Hepatocyte (in vitro differentiated cells): ENCODE data around the gene MORN4. TPM values are rescaled to one million over a fixed set of nuclear protein-coding genes. Genes with fewer than 3 reads are reported as not detected.

Experiments
- DNase-seq: peaks from one replicate; pipeline ENCODE4 v3.0.0-alpha.2; 2016; ENCODE audit warnings: low spot score
- H2AFZ ChIP-seq: fragments of 200-600 bp; sonication (generic); 2 replicates; pipeline ENCODE4 v1.6.0; 2016; ENCODE audit warnings: antibody characterized with exemption, mild to moderate bottlenecking
- H3K27ac ChIP-seq: fragments of 200-600 bp; sonication (generic); 2 replicates; pipeline ENCODE4 v1.5.1; 2016; ENCODE audit warnings: mild to moderate bottlenecking
- H3K27me3 ChIP-seq: fragments of 200-600 bp; sonication (generic); 2 replicates; pipeline ENCODE4 v1.6.1; 2016
- H3K36me3 ChIP-seq: fragments of 200-600 bp; sonication (generic); replicated peaks from 2 replicates; pipeline ENCODE4 v1.5.1; 2016; ENCODE audit warnings: low read depth; ENCODE audit not compliant: insufficient read depth
- H3K4me1 ChIP-seq: fragments of 200-600 bp; sonication (generic); 2 replicates; pipeline ENCODE4 v1.5.1; 2016; ENCODE audit warnings: mild to moderate bottlenecking, moderate library complexity; ENCODE audit not compliant: insufficient read depth
- H3K4me2 ChIP-seq: fragments of 200-600 bp; sonication (generic); 2 replicates; pipeline ENCODE4 v1.6.0; 2016
- H3K4me3 ChIP-seq: fragments of 200-600 bp; sonication (generic); 2 replicates; pipeline ENCODE4 v1.5.1; 2016; ENCODE audit warnings: mild to moderate bottlenecking
- H3K79me2 ChIP-seq: fragments of 200-600 bp; sonication (generic); 2 replicates; pipeline ENCODE4 v1.6.0; 2017; ENCODE audit warnings: mild to moderate bottlenecking
- H3K9me2 ChIP-seq: fragments of 200-600 bp; sonication (generic); replicated peaks from 2 replicates; pipeline ENCODE4 v1.6.0; 2017; ENCODE audit warnings: mild to moderate bottlenecking; ENCODE audit not compliant: insufficient read depth
- H3K9me3 ChIP-seq: fragments of 200-600 bp; sonication (generic); 2 replicates; pipeline ENCODE4 v1.5.1; 2016; ENCODE audit warnings: low read depth, mild to moderate bottlenecking
- H4K20me1 ChIP-seq: fragments of 200-600 bp; sonication (generic); 2 replicates; pipeline ENCODE4 v1.6.0; 2016; ENCODE audit warnings: mild to moderate bottlenecking; ENCODE audit not compliant: insufficient read depth, poor library complexity, severe bottlenecking
- EZH2 ChIP-seq: fragments of 200-600 bp; sonication (generic); IDR thresholded peaks from 2 replicates; pipeline ENCODE4 v1.6.1; 2016; ENCODE audit warnings: antibody characterized with exemption, mild to moderate bottlenecking, borderline replicate concordance
- EZH2phosphoT487 ChIP-seq: fragments of 200-600 bp; sonication (generic); IDR thresholded peaks from one replicate; pipeline ENCODE4 v1.6.1; 2018; ENCODE audit warnings: antibody characterized with exemption, mild to moderate bottlenecking, low read depth, moderate library complexity; ENCODE audit not compliant: unreplicated experiment, severe bottlenecking
- WGBS: methylation state at CpG from one replicate; pipeline ENCODE4 v1.1.6; 2016; ENCODE audit warnings: low lambda C conversion rate; ENCODE audit errors: missing lambda C conversion rate; 5-methylcytosine and 5-hydroxymethylcytosine counted together
- polyA plus RNA-seq: library from polyadenylated mRNA; unstranded; fragments of >200 nt; fragmentation: Nextera tagmentation; extraction: Ambion mirVana; gene quantifications from 2 replicates; pipeline ENCODE4 v1.2.1, GENCODE V29; 2016
- total RNA-seq: library from RNA; depleted of rRNA; stranded (reverse); fragments of >200 nt; gene quantifications from 2 replicates; pipeline ENCODE4 v1.2.3, GENCODE V29; 2014
- TF ChIP-seq, protein P1 (sequence below): fragments of 200-600 bp; sonication (generic); IDR thresholded peaks from 2 replicates; pipeline ENCODE4 v1.5.1; 2016; ENCODE audit warnings: antibody characterized with exemption, mild to moderate bottlenecking; ENCODE audit not compliant: poor library complexity

The MORN4 gene
- total and polyA plus RNA-seq, 2 experiments from 2014 or later, result 8.5 to 15.6 TPM

- TF ChIP-seq, protein P1, sequence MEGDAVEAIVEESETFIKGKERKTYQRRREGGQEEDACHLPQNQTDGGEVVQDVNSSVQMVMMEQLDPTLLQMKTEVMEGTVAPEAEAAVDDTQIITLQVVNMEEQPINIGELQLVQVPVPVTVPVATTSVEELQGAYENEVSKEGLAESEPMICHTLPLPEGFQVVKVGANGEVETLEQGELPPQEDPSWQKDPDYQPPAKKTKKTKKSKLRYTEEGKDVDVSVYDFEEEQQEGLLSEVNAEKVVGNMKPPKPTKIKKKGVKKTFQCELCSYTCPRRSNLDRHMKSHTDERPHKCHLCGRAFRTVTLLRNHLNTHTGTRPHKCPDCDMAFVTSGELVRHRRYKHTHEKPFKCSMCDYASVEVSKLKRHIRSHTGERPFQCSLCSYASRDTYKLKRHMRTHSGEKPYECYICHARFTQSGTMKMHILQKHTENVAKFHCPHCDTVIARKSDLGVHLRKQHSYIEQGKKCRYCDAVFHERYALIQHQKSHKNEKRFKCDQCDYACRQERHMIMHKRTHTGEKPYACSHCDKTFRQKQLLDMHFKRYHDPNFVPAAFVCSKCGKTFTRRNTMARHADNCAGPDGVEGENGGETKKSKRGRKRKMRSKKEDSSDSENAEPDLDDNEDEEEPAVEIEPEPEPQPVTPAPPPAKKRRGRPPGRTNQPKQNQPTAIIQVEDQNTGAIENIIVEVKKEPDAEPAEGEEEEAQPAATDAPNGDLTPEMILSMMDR, result no peak
- TF ChIP-seq EZH2 (no peak), EZH2phosphoT487 (no peak)
- no peaks in the 10 kb centered on the region for H3K9me3 ChIP-seq
- H3K36me3 ChIP-seq, result no peaks in the 10 kb centered on the region
- H4K20me1 ChIP-seq, result no peaks in the 10 kb centered on the region
- H3K27ac ChIP-seq, result no peak overlapping the region
- H3K9me2 ChIP-seq, result no peaks in the 10 kb centered on the region
- DNase-seq, result no peak
- H3K27me3 ChIP-seq, result no peaks in the 10 kb centered on the region
- 96% methylated on average over 15 of the region's 15 CpGs for WGBS
- peaks cover 13% of the 10 kb centered on the region for H3K4me1 ChIP-seq
- H3K4me2 ChIP-seq, result no peak overlapping the region
- no peak overlapping the region for H3K4me3 ChIP-seq
- H3K79me2 ChIP-seq, result no peaks in the 10 kb centered on the region
- H2AFZ ChIP-seq, result no peak overlapping the region
Measured at GRCh38 chr10:97567891-97568290, 65.4 kb downstream of the MORN4 start.

DNA sequence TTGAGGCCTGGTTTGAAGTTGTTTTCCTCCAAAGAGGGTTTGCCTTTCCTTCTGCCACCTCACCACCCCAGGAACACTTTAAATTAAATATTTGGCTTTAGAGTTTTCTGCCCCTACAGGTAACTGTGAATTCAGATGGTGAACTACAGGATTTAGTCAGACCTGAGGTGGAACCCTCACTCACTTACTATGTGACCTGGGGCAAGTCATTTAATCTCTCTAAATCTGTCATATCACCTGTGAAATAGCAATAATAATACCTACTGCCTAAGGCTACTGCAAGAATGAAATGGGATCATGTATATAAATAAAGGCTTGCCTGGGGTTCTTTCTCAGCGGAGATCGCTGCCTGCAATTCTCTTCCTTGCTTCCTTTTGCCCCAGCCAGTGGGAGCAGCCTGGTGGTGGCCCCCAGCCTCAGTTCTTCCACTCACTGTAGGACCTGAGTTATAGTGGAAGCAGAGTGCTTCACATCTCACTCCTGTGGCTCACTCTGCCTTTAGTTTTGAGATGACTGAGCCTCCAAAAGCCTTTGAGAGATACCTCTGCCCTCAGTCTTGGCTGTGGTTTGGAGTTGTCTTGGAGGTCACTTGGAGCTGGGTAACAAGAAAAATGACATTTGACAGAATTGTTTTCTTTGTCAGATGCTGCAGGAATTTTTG, 66.8 kb downstream of the MORN4 start:
- no peak overlapping the region for H3K4me3 ChIP-seq
- no peak for DNase-seq
- no peaks in the 10 kb centered on the region for H3K27me3 ChIP-seq
- no peak overlapping the region for H3K4me2 ChIP-seq
- no peak overlapping the region for H2AFZ ChIP-seq
- no peaks in the 10 kb centered on the region for H3K9me3 ChIP-seq
- H3K9me2 ChIP-seq, result no peaks in the 10 kb centered on the region
- TF ChIP-seq EZH2phosphoT487, result no peak
- no peaks in the 10 kb centered on the region for H3K36me3 ChIP-seq
- no peaks in the 10 kb centered on the region for H3K79me2 ChIP-seq
- H3K27ac ChIP-seq, result no peak overlapping the region
- 87% methylated on average over 2 of the region's 2 CpGs for WGBS
- peaks cover 4% of the 10 kb centered on the region for H3K4me1 ChIP-seq
- H4K20me1 ChIP-seq, result no peaks in the 10 kb centered on the region

GRCh38 chr10:97564776-97565175, 68.5 kb downstream of the MORN4 start:
- no peaks in the 10 kb centered on the region for H3K27me3 ChIP-seq
- H4K20me1 ChIP-seq, result no peaks in the 10 kb centered on the region
- TF ChIP-seq, protein P1, result no peak
- no peak for TF ChIP-seq EZH2
- 86% methylated on average over 4 of the region's 4 CpGs for WGBS
- DNase-seq, result no peak
- no peak overlapping the region for H3K4me2 ChIP-seq
- no peaks in the 10 kb centered on the region for H3K36me3 ChIP-seq
- no peaks in the 10 kb centered on the region for H3K9me3 ChIP-seq
- no peak overlapping the region for H3K27ac ChIP-seq
- H3K4me3 ChIP-seq, result no peak overlapping the region
- H3K79me2 ChIP-seq, result no peaks in the 10 kb centered on the region
- no peak overlapping the region for H2AFZ ChIP-seq
- no peaks in the 10 kb centered on the region for H3K9me2 ChIP-seq
- H3K4me1 ChIP-seq, result no peaks in the 10 kb centered on the region

Other genes starting within 250 kb of the MORN4 start
- gene RRP12, start 232.2 kb downstream of the MORN4 start, total RNA-seq, result 8.5 and 10.6 TPM in 2 replicates
- 19.6 and 20.6 TPM in 2 replicates for gene RRP12, start 232.2 kb downstream of the MORN4 start, polyA plus RNA-seq
- 204 and 214 TPM in 2 replicates for gene PGAM1, start 207.3 kb downstream of the MORN4 start, total RNA-seq
- gene PGAM1, start 207.3 kb downstream of the MORN4 start, polyA plus RNA-seq, result 239 and 254 TPM in 2 replicates
- gene EXOSC1, start 187.5 kb downstream of the MORN4 start, total RNA-seq, result 34.7 and 40.0 TPM in 2 replicates
- gene EXOSC1, start 187.5 kb downstream of the MORN4 start, polyA plus RNA-seq, result 39.1 and 51.7 TPM in 2 replicates
- 54.4 and 57.0 TPM in 2 replicates for gene ZDHHC16, start 187.3 kb downstream of the MORN4 start, total RNA-seq
- 81.9 and 86.8 TPM in 2 replicates for gene ZDHHC16, start 187.3 kb downstream of the MORN4 start, polyA plus RNA-seq
- gene MMS19, start 135.1 kb downstream of the MORN4 start, total RNA-seq, result 68.6 and 73.6 TPM in 2 replicates
- 58.4 and 59.8 TPM in 2 replicates for gene MMS19, start 135.1 kb downstream of the MORN4 start, polyA plus RNA-seq
- 12.8 and 20.6 TPM in 2 replicates for gene UBTD1, start 134.6 kb downstream of the MORN4 start, total RNA-seq
- 37.0 and 37.1 TPM in 2 replicates for gene UBTD1, start 134.6 kb downstream of the MORN4 start, polyA plus RNA-seq
- not detected in 2 replicates for gene ANKRD2, start 60.7 kb downstream of the MORN4 start, total RNA-seq
- 0.15 TPM in 1 of 2 replicates, not detected in the other for gene ANKRD2, start 60.7 kb downstream of the MORN4 start, polyA plus RNA-seq
- 4.5 and 5.8 TPM in 2 replicates for gene HOGA1, start 49.1 kb downstream of the MORN4 start, total RNA-seq
- 6.9 TPM in 2 replicates for gene HOGA1, start 49.1 kb downstream of the MORN4 start, polyA plus RNA-seq
- gene C10orf62, start 43.8 kb downstream of the MORN4 start, total RNA-seq, result 0.23 TPM in 1 of 2 replicates, not detected in the other
- not detected in 2 replicates for gene C10orf62, start 43.8 kb downstream of the MORN4 start, polyA plus RNA-seq
- 25.9 and 26.5 TPM in 2 replicates for gene PI4K2A, start 7.2 kb upstream of the MORN4 start, total RNA-seq
- 19.6 and 22.4 TPM in 2 replicates for gene PI4K2A, start 7.2 kb upstream of the MORN4 start, polyA plus RNA-seq
- 23.8 and 26.4 TPM in 2 replicates for gene AVPI1, start 53.7 kb upstream of the MORN4 start, total RNA-seq
- 28.5 and 34.1 TPM in 2 replicates for gene AVPI1, start 53.7 kb upstream of the MORN4 start, polyA plus RNA-seq
- 25.4 and 29.5 TPM in 2 replicates for gene MARVELD1, start 80.2 kb upstream of the MORN4 start, total RNA-seq
- 52.5 and 53.1 TPM in 2 replicates for gene MARVELD1, start 80.2 kb upstream of the MORN4 start, polyA plus RNA-seq
- gene ZFYVE27, start 103.6 kb upstream of the MORN4 start, total RNA-seq, result 20.1 and 24.9 TPM in 2 replicates
- 30.3 and 31.9 TPM in 2 replicates for gene ZFYVE27, start 103.6 kb upstream of the MORN4 start, polyA plus RNA-seq
- gene SFRP5, start 138.5 kb upstream of the MORN4 start, total RNA-seq, result 17.2 and 18.5 TPM in 2 replicates
- gene SFRP5, start 138.5 kb upstream of the MORN4 start, polyA plus RNA-seq, result 36.6 and 48.9 TPM in 2 replicates
- 0.12 and 1.5 TPM in 2 replicates for gene GOLGA7B, start 216.3 kb upstream of the MORN4 start, total RNA-seq
- gene GOLGA7B, start 216.3 kb upstream of the MORN4 start, polyA plus RNA-seq, result 0.11 and 0.15 TPM in 2 replicates